GM21529 (cell line): ENCODE data around the gene RNF187.
"Not testable (repeated sequence)": the region's sequence is repeated elsewhere in the genome, so short reads cannot be mapped to it uniquely, and the experiment has no call there.

Source experiments
- ATAC-seq: cut with Tn5 transposase; IDR thresholded peaks from one replicate; pipeline ENCODE4 v1.9.1; 2021; ENCODE audit not compliant: unreplicated experiment

RNF187 gene

GRCh38 chr1:228486596-228487335 lies 416 bp upstream of the RNF187 start:
- ATAC-seq, result peak; percentile 50

GRCh38 chr1:228488125-228488817 lies 1.1 kb downstream of the RNF187 start:
- ATAC-seq, result no peak

- ATAC-seq, result no peak
Measured at GRCh38 chr1:228488818-228489674, 1.9 kb downstream of the RNF187 start.

GRCh38 chr1:228490120-228491078 lies 3.2 kb downstream of the RNF187 start:
- no peak for ATAC-seq

GRCh38 chr1:228493141-228494043 lies 6.2 kb downstream of the RNF187 start:
- no peak for ATAC-seq

GRCh38 chr1:228494044-228494353 lies 6.8 kb downstream of the RNF187 start:
- ATAC-seq, result no peak

- ATAC-seq, result no peak
Measured at GRCh38 chr1:228494391-228494790, 7.2 kb downstream of the RNF187 start.

GRCh38 chr1:228494970-228495853 lies 8.0 kb downstream of the RNF187 start:
- ATAC-seq, result no peak

- no peak for ATAC-seq
Measured at GRCh38 chr1:228496084-228496483, 8.9 kb downstream of the RNF187 start.

GRCh38 chr1:228496494-228496893 lies 9.3 kb downstream of the RNF187 start:
- ATAC-seq, result no peak

GRCh38 chr1:228497206-228497605 lies 10.0 kb downstream of the RNF187 start:
- ATAC-seq, result no peak

GRCh38 chr1:228497817-228498216 lies 10.6 kb downstream of the RNF187 start:
- ATAC-seq, result no peak

- no peak for ATAC-seq
Measured at GRCh38 chr1:228500143-228500734, 13.1 kb downstream of the RNF187 start.

GRCh38 chr1:228500901-228501871 lies 14.0 kb downstream of the RNF187 start:
- peak; percentile 97 for ATAC-seq

GRCh38 chr1:228502522-228502921 lies 15.3 kb downstream of the RNF187 start:
- no peak for ATAC-seq

GRCh38 chr1:228505944-228506343 lies 18.8 kb downstream of the RNF187 start:
- ATAC-seq, result not testable (repeated sequence)
